Memory B cell (primary cell): ENCODE results near the gene FRMPD2.

ENCODE experiments used
- ATAC-seq: fragments of 150-1000 bp; cut with Tn5 transposase; 2 replicates; pipeline ENCODE4 v1.10.0; 2021; ENCODE audit warnings: low read depth, mild to moderate bottlenecking, moderate library complexity
- DNase-seq, 2 donors: peaks; one replicate each; pipeline ENCODE4 v3.0.0; 2022; ENCODE audit warnings: low spot score in 2 of 2
- H3K27ac Mint-ChIP-seq: one replicate; pipeline ENCODE4 v1.8.0; 2022; ENCODE audit warnings: mild to moderate bottlenecking, moderate library complexity, mixed read lengths
- H3K27me3 Mint-ChIP-seq: one replicate; pipeline ENCODE4 v1.8.0; 2022; ENCODE audit warnings: mixed read lengths
- H3K36me3 Mint-ChIP-seq: one replicate; pipeline ENCODE4 v1.8.0; 2022; ENCODE audit warnings: mild to moderate bottlenecking, mixed read lengths
- H3K4me1 Mint-ChIP-seq: one replicate; pipeline ENCODE4 v1.8.0; 2022; ENCODE audit warnings: mixed read lengths
- H3K4me3 Mint-ChIP-seq: one replicate; pipeline ENCODE4 v1.8.0; 2022; ENCODE audit warnings: mild to moderate bottlenecking, moderate library complexity, mixed read lengths
- H3K9me3 Mint-ChIP-seq: one replicate; pipeline ENCODE4 v1.8.0; 2022; ENCODE audit warnings: mixed read lengths

The FRMPD2 gene

GRCh38 chr10:48240196-48240595 lies 34.3 kb downstream of the FRMPD2 start:
- ATAC-seq (no peak), DNase-seq (no peak)
- Mint-ChIP-seq H3K27me3 (peaks cover 7% of the 10 kb centered on the region), H3K27ac (no peak overlapping the region), H3K36me3 (no peaks in the 10 kb centered on the region), H3K4me1 (no peaks in the 10 kb centered on the region), H3K9me3 (no peaks in the 10 kb centered on the region), H3K4me3 (no peak overlapping the region)

GRCh38 chr10:48239618-48240017 lies 34.9 kb downstream of the FRMPD2 start:
- Mint-ChIP-seq H3K9me3 (no peaks in the 10 kb centered on the region), H3K27me3 (peaks cover 7% of the 10 kb centered on the region), H3K36me3 (no peaks in the 10 kb centered on the region), H3K27ac (no peak overlapping the region), H3K4me3 (no peak overlapping the region), H3K4me1 (no peaks in the 10 kb centered on the region)
- DNase-seq (no peak), ATAC-seq (no peak)

- H3K9me3 Mint-ChIP-seq = no peaks in the 10 kb centered on the region
- no peak overlapping the region for H3K4me3 Mint-ChIP-seq
- H3K4me1 Mint-ChIP-seq = no peaks in the 10 kb centered on the region
- no peaks in the 10 kb centered on the region for H3K36me3 Mint-ChIP-seq
- peaks cover 7% of the 10 kb centered on the region for H3K27me3 Mint-ChIP-seq
- ATAC-seq (no peak), DNase-seq (no peak)
- no peak overlapping the region for H3K27ac Mint-ChIP-seq
These were observed 35.5 kb downstream of the FRMPD2 start for GRCh38 chr10:48238826-48239520.

GRCh38 chr10:48237259-48238250 lies 36.9 kb downstream of the FRMPD2 start:
- H3K4me3 Mint-ChIP-seq = no peak overlapping the region
- DNase-seq (no peak), ATAC-seq (no peak)
- no peaks in the 10 kb centered on the region for H3K36me3 Mint-ChIP-seq
- H3K27me3 Mint-ChIP-seq = peaks cover 9% of the 10 kb centered on the region
- H3K27ac Mint-ChIP-seq = no peak overlapping the region
- no peaks in the 10 kb centered on the region for H3K9me3 Mint-ChIP-seq
- no peaks in the 10 kb centered on the region for H3K4me1 Mint-ChIP-seq

GRCh38 chr10:48236199-48236621 lies 38.3 kb downstream of the FRMPD2 start:
- no peak overlapping the region for H3K27ac Mint-ChIP-seq
- H3K4me3 Mint-ChIP-seq = no peak overlapping the region
- peaks cover 3% of the 10 kb centered on the region for H3K4me1 Mint-ChIP-seq
- peaks cover 12% of the 10 kb centered on the region for H3K27me3 Mint-ChIP-seq
- ATAC-seq (no peak), DNase-seq (no peak)
- no peaks in the 10 kb centered on the region for H3K36me3 Mint-ChIP-seq
- no peaks in the 10 kb centered on the region for H3K9me3 Mint-ChIP-seq

GRCh38 chr10:48235501-48235900 lies 39.0 kb downstream of the FRMPD2 start:
- H3K4me1 Mint-ChIP-seq = peaks cover 3% of the 10 kb centered on the region
- no peaks in the 10 kb centered on the region for H3K9me3 Mint-ChIP-seq
- ATAC-seq (no peak), DNase-seq (no peak)
- H3K4me3 Mint-ChIP-seq = no peak overlapping the region
- peaks cover 9% of the 10 kb centered on the region for H3K27me3 Mint-ChIP-seq
- H3K36me3 Mint-ChIP-seq = no peaks in the 10 kb centered on the region
- H3K27ac Mint-ChIP-seq = no peak overlapping the region

- Mint-ChIP-seq H3K9me3 (no peaks in the 10 kb centered on the region), H3K36me3 (no peaks in the 10 kb centered on the region), H3K27ac (no peak overlapping the region), H3K4me3 (no peak overlapping the region), H3K4me1 (peaks cover 3% of the 10 kb centered on the region), H3K27me3 (peaks cover 9% of the 10 kb centered on the region)
- no peak for DNase-seq
- no peak for ATAC-seq
These were observed 39.7 kb downstream of the FRMPD2 start for GRCh38 chr10:48234787-48235186.

- H3K36me3 Mint-ChIP-seq = no peaks in the 10 kb centered on the region
- ATAC-seq (no peak), DNase-seq (no peak)
- H3K4me3 Mint-ChIP-seq = no peak overlapping the region
- H3K4me1 Mint-ChIP-seq = peaks cover 3% of the 10 kb centered on the region
- H3K9me3 Mint-ChIP-seq = no peaks in the 10 kb centered on the region
- H3K27ac Mint-ChIP-seq = no peak overlapping the region
- H3K27me3 Mint-ChIP-seq = peaks cover 9% of the 10 kb centered on the region
These were observed 40.2 kb downstream of the FRMPD2 start for GRCh38 chr10:48234295-48234694.

- peaks cover 3% of the 10 kb centered on the region for H3K4me1 Mint-ChIP-seq
- peaks cover 9% of the 10 kb centered on the region for H3K27me3 Mint-ChIP-seq
- H3K27ac Mint-ChIP-seq = no peak overlapping the region
- no peaks in the 10 kb centered on the region for H3K36me3 Mint-ChIP-seq
- no peak for DNase-seq
- ATAC-seq = no peak
- no peaks in the 10 kb centered on the region for H3K9me3 Mint-ChIP-seq
- H3K4me3 Mint-ChIP-seq = no peak overlapping the region
These were observed 40.9 kb downstream of the FRMPD2 start for GRCh38 chr10:48233559-48234005.

GRCh38 chr10:48232717-48233447 lies 41.6 kb downstream of the FRMPD2 start:
- Mint-ChIP-seq H3K4me3 (no peak overlapping the region), H3K27me3 (peaks cover 9% of the 10 kb centered on the region), H3K27ac (no peak overlapping the region), H3K36me3 (no peaks in the 10 kb centered on the region), H3K9me3 (no peaks in the 10 kb centered on the region), H3K4me1 (peaks cover 3% of the 10 kb centered on the region)
- ATAC-seq (no peak), DNase-seq (no peak)

GRCh38 chr10:48231699-48232315 lies 42.7 kb downstream of the FRMPD2 start:
- Mint-ChIP-seq H3K9me3 (no peaks in the 10 kb centered on the region), H3K36me3 (no peaks in the 10 kb centered on the region), H3K27ac (no peak overlapping the region), H3K4me1 (peaks cover 3% of the 10 kb centered on the region), H3K4me3 (no peak overlapping the region), H3K27me3 (peaks cover 9% of the 10 kb centered on the region)
- DNase-seq (no peak), ATAC-seq (no peak)

GRCh38 chr10:48231178-48231577 lies 43.3 kb downstream of the FRMPD2 start:
- H3K27ac Mint-ChIP-seq = no peak overlapping the region

GRCh38 chr10:48227213-48227612 lies 47.3 kb downstream of the FRMPD2 start:
- H3K4me1 Mint-ChIP-seq = peaks cover 9% of the 10 kb centered on the region
- no peak overlapping the region for H3K27ac Mint-ChIP-seq
- H3K36me3 Mint-ChIP-seq = no peaks in the 10 kb centered on the region
- peaks cover 10% of the 10 kb centered on the region for H3K27me3 Mint-ChIP-seq
- H3K4me3 Mint-ChIP-seq = no peak overlapping the region
- no peak for DNase-seq
- H3K9me3 Mint-ChIP-seq = no peaks in the 10 kb centered on the region
- no peak for ATAC-seq

More at GRCh38 chr10:48231178-48231577, 43.3 kb downstream of the FRMPD2 start:
- no peaks in the 10 kb centered on the region for H3K9me3 Mint-ChIP-seq
- peaks cover 3% of the 10 kb centered on the region for H3K4me1 Mint-ChIP-seq
- ATAC-seq (no peak), DNase-seq (no peak)
- H3K36me3 Mint-ChIP-seq = no peaks in the 10 kb centered on the region
- peaks cover 9% of the 10 kb centered on the region for H3K27me3 Mint-ChIP-seq
- no peak overlapping the region for H3K4me3 Mint-ChIP-seq
